ENCODE results near the gene VPS13D. TPM values are rescaled to one million over a fixed set of nuclear protein-coding genes. Genes with fewer than 3 reads are reported as not detected.

Gene VPS13D
- total RNA-seq, 3 donors from 2014 or later: 24.0 to 26.6 (median 26.5) TPM

DNA sequence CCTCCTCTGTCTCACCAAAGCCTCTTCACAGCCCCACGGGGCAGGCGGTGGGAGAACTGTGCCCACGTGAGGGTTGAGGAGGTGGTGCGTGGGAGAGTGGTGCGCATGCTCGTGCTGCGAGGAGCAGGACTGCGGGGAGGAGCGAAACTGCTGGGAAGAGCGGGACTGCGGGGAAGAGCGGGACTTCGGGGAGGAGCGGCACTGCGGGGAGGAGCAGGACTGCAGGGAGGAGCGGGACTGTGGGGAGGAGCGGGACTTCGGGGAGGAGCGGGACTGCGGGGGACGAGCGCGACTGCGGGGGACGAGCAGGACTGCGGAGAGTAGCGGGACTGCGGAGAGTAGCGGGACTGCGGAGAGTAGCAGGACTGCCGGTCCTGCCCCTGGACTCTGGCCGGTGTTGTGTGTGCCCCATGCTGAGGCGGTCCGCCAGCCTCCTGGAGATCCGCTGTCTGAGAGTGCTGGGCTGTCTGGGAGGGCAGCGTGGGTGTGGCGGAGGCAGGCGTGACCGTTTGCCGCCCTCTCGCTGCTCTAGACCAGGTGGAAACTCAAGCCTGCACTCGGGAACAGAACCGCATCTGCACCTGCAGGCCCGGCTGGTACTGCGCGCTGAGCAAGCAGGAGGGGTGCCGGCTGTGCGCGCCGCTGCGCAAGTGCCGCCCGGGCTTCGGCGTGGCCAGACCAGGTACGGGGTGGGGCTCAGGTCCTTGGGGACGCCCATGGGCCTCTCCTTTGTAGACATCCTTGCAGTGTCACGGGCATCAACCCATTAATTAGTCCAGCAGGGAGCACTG is 38.4 kb upstream of the VPS13D start:
- ATAC-seq (peak in 1 of 2 donors; percentile 15), DNase-seq (no peak)
- Mint-ChIP-seq H3K36me3 (ENCODE audit: insufficient read depth) (peaks cover 50% of the 10 kb centered on the region), H3K4me3 (no peak overlapping the region), H3K27me3 (ENCODE audit: low read depth) (no peaks in the 10 kb centered on the region), H3K9me3 (no peaks in the 10 kb centered on the region), H3K4me1 (ENCODE audit: low read depth) (peaks cover 31% of the 10 kb centered on the region)

DNA sequence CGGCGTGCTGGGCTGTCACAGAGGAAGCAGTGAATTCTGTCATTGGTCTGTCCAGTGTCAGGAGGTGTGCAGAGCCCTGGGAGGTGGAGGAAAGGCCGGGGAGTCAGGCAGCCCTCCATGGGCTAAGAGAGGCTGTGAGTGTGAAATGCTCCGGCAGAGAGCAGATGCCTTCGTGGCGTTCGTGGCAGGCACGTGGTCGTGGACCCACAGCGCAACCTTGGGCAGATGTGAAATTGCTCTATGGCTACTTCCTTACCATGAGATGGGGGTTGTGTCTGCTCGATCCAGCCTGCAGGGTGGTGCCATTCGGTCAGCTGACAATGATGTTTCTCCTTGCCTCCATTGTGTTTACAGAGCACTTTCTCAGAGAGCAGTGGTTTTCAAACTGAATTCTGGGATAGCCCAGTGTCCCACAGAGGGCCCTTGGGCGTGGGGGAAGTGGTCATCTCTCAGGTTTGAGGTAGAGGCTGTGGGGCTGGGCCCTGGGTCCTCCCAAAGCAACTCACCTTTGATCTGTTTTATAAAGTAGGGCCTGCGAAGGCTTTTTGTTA is 35.1 kb upstream of the VPS13D start:
- DNase-seq (no peak), ATAC-seq (no peak)
- Mint-ChIP-seq H3K4me1 (ENCODE audit: low read depth) (peaks cover 16% of the 10 kb centered on the region), H3K9me3 (no peaks in the 10 kb centered on the region), H3K36me3 (ENCODE audit: insufficient read depth) (peaks cover 41% of the 10 kb centered on the region), H3K27me3 (ENCODE audit: low read depth) (no peaks in the 10 kb centered on the region), H3K4me3 (no peak overlapping the region)

DNA sequence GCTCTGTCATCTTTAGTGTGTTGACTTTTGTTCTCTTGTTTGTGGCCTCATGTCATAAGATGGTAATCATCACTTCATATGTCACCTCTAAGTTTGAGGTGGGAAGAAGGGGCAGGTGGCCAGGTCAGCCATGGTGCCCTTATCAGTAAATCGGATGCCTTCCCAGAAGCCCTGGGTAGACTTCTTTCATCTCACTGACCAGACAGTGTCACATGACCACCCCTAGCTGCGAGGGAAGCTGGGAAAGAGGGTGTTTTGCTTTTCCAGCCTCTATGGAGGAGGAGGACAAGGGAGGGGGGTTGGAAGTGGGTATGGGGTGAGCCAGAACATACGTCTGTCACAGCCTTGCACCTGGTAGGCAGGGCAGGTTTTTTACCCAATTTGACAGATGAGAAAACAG is 34.4 kb upstream of the VPS13D start:
- peaks cover 41% of the 10 kb centered on the region for H3K36me3 Mint-ChIP-seq (ENCODE audit: insufficient read depth)
- H3K9me3 Mint-ChIP-seq: no peaks in the 10 kb centered on the region

DNA sequence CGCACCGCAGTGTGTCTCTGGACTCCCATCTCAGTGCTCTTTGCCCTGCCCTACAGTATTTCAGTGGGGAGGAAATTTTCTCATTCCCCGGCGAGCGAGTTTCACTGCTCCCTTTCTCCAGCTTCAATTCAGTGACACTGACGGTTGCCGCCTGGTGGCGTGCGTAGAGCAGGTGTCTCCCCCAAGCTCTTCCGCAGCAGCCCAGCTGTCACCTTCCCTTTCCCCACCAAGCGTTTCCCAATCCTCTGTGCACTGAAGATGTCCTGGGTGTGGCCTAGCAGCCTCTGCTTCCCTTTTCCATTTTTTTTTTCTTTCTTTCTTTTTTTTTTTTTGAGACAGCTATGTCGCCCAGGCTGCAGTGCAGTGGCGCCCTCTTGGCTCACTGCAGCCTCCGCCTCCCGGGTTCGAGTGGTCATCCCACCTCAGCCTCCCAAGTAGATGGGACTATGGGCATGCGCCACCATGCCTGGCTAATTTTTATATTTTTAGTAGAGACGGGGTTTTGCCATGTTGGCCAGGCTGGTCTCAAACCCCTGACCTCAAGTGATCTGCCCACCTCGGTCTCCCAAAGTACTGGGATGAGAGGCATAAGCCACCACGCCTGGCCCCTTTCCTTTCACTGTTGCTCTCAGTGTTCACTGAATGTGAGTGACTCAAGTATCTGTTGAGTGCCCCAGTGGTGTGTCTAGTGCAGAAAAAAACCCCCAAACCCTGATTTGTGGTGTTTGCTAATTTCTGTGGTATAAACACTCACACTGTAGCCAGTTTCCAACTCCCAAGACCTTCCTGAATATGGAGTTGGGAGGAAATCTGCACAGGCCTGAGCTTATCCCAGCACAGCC is 33.0 kb upstream of the VPS13D start:
- no peak for DNase-seq
- peaks cover 20% of the 10 kb centered on the region for H3K4me1 Mint-ChIP-seq (ENCODE audit: low read depth)
- peaks cover 40% of the 10 kb centered on the region for H3K36me3 Mint-ChIP-seq (ENCODE audit: insufficient read depth)

More for the DNA sequence above, 34.4 kb upstream of the VPS13D start:
- Mint-ChIP-seq H3K4me3 (no peak overlapping the region), H3K4me1 (ENCODE audit: low read depth) (peaks cover 16% of the 10 kb centered on the region), H3K27me3 (ENCODE audit: low read depth) (no peaks in the 10 kb centered on the region)
- DNase-seq: no peak
- ATAC-seq: no peak

DNA sequence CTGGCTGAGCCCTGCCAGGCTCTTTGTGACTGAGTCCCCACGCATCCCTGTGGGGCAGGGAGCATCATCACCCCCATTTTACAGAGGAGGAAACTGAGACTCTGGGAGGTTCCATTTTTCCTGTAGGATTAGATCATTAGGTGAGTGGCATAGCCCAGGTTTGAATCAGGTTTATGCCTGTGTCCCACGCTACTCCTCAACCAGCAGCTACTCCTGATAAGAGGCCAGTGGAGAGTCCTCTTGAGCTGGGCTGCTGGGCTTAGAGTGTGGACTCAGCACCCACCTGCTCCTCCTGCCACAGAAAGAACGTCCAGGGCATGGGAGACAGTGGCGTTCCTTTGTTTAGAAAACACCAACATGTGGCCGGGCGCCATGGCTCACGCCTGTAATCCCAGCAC is 32.3 kb upstream of the VPS13D start:
- no peaks in the 10 kb centered on the region for H3K9me3 Mint-ChIP-seq
- peaks cover 39% of the 10 kb centered on the region for H3K36me3 Mint-ChIP-seq (ENCODE audit: insufficient read depth)
- no peaks in the 10 kb centered on the region for H3K27me3 Mint-ChIP-seq (ENCODE audit: low read depth)
- DNase-seq (no peak), ATAC-seq (no peak)
- H3K4me3 Mint-ChIP-seq: no peak overlapping the region
- peaks cover 23% of the 10 kb centered on the region for H3K4me1 Mint-ChIP-seq (ENCODE audit: low read depth)

More for the DNA sequence above, 33.0 kb upstream of the VPS13D start:
- peak in 1 of 2 donors; percentile 27 for ATAC-seq
- Mint-ChIP-seq H3K4me3 (no peak overlapping the region), H3K9me3 (no peaks in the 10 kb centered on the region), H3K27me3 (ENCODE audit: low read depth) (no peaks in the 10 kb centered on the region)

DNA sequence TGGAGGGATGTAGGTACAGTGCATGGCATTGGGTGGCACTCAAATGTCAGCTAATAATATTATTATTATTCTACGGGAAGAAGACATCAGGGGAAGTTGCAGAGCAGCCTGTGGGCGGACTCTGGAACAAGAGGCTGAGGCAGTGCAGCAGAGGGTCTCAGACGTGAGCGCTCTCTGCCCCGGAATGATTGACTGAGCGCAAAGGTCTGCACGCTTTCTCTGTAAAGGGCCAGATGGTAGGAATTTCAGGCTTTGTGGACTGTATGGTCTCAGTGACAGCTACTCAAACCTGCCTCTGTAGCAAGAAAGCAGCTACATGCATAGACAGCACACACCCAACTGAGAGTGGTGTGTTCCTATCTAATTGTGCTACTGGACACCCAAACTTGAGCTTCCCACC is 29.6 kb upstream of the VPS13D start:
- peaks cover 24% of the 10 kb centered on the region for H3K36me3 Mint-ChIP-seq (ENCODE audit: insufficient read depth)
- DNase-seq (no peak), ATAC-seq (no peak)
- no peak overlapping the region for H3K4me3 Mint-ChIP-seq
- H3K4me1 Mint-ChIP-seq (ENCODE audit: low read depth): peaks cover 42% of the 10 kb centered on the region
- no peaks in the 10 kb centered on the region for H3K27me3 Mint-ChIP-seq (ENCODE audit: low read depth)
- no peaks in the 10 kb centered on the region for H3K9me3 Mint-ChIP-seq

DNA sequence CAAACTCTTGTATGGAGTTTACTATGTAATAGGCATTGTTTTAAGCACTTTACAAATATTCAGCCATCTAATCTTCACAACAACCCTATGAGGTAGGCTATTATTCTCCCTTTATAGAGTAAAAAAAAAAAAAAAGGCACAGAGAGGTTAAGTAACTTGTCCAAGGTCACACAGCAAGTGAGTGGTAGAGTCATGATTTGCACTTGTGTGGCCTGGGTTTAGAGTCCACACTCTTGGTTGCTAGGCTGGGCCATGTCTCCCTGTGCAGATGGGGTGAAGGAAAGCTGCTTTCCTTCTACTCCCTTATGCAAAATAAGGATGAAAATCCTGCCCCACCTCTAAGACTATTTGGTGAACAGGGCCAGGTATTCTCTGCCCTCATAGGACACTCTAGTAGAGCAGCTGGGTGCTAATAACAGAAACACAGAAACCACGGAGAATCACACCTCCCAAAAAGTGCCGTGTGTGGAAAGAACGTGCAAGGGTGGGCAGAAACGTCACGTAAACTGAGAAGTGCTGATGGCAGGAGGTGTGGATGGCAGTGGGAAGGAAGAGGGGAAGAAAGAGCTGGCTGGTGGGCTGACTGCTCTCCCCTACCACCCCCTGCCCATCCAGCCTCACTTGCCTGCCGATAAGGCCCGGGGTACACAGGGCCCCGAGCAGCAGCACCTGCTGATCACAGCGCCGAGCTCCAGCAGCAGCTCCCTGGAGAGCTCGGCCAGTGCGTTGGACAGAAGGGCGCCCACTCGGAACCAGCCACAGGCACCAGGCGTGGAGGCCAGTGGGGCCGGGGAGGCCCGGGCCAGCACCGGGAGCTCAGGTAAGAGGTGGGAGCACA is 28.3 kb upstream of the VPS13D start:
- peak; percentile 39 to 52 for ATAC-seq
- H3K36me3 Mint-ChIP-seq (ENCODE audit: insufficient read depth): peaks cover 28% of the 10 kb centered on the region
- H3K4me1 Mint-ChIP-seq (ENCODE audit: low read depth): peaks cover 44% of the 10 kb centered on the region

DNA sequence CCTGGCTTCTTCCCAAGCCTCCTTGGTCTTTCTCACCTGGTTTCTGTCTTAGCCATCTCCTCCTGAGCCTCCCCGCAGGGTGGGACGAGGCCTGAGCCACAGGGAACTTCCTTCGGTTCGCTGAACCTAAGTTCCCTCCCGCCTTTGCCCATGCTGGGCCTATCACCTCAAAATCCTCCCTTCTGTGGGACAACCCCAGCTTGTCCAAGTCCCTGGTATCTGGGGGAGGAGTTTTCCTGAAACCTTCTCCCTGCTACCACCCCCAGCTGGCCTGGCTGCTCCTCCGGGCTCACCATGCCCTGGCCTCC is 27.7 kb upstream of the VPS13D start:
- H3K9me3 Mint-ChIP-seq: no peaks in the 10 kb centered on the region
- H3K36me3 Mint-ChIP-seq (ENCODE audit: insufficient read depth): peaks cover 28% of the 10 kb centered on the region
- H3K27me3 Mint-ChIP-seq (ENCODE audit: low read depth): no peaks in the 10 kb centered on the region
- ATAC-seq: no peak
- no peak overlapping the region for H3K4me3 Mint-ChIP-seq
- H3K4me1 Mint-ChIP-seq (ENCODE audit: low read depth): peaks cover 40% of the 10 kb centered on the region
- DNase-seq: no peak

More for the DNA sequence above, 28.3 kb upstream of the VPS13D start:
- no peak for DNase-seq
- no peak overlapping the region for H3K4me3 Mint-ChIP-seq
- no peaks in the 10 kb centered on the region for H3K27me3 Mint-ChIP-seq (ENCODE audit: low read depth)
- H3K9me3 Mint-ChIP-seq: no peaks in the 10 kb centered on the region

DNA sequence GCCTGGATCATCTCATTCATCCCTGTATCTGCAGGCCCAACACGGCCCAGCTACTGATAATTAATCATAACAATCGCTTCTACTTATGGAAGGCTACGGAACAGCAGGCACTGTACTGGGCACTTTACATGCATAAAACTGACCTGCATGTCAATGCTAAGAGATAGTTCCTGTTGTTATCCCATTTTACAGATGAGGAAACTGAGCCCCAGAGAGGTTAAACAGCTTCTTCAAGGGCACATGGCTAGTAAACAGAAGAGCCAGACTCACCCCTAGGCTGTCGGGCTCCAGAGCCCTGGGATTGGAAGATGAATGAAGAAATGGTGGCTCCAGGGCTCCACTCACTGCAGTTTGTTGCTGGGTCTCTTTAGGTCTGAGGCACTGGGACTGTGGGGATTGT is 27.3 kb upstream of the VPS13D start:
- H3K27me3 Mint-ChIP-seq (ENCODE audit: low read depth): no peaks in the 10 kb centered on the region
- no peaks in the 10 kb centered on the region for H3K9me3 Mint-ChIP-seq
- no peak for ATAC-seq
- H3K36me3 Mint-ChIP-seq (ENCODE audit: insufficient read depth): peaks cover 28% of the 10 kb centered on the region
- H3K4me1 Mint-ChIP-seq (ENCODE audit: low read depth): peaks cover 40% of the 10 kb centered on the region
- no peak for DNase-seq
- H3K4me3 Mint-ChIP-seq: peak overlapping the region; percentile 9

DNA sequence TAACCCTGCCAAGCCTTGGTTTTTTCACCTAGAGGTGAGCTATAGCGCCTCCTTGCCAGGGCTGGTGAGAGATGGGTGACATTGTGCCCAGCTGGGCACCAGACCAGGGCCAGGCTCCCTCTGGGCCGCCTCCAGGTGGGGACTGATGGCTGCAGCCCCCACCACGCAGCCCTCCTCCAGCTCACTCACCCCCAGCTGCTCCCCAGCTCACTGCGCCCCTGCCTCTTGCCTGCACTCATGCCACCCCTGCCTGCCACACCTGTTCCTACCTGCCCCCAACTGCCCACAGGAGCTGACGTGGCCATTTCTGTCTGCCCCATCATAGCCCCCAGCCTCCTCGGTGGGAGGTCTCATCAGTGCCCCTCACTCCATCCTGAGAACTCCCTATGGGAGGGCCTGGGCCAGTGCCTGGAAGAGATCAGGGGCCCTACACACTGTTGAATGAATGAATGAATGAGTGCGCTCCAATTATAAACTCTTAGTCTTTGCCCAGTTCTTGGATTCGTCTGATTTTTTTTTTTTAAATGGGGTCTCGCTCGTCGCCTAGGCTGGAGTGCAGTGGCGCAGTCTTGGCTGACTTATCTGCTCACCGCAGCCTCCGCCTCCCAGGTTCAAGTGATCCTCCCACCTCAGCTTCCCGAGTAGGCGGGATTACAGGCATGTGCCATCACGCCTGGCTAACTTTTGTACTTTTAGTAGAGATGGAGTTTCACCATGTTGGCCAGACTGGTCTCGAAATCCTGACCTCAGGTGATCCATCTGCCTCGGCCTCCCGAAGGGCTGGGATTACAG is 26.4 kb upstream of the VPS13D start:
- Mint-ChIP-seq H3K36me3 (ENCODE audit: insufficient read depth) (peaks cover 31% of the 10 kb centered on the region), H3K4me3 (no peak overlapping the region), H3K4me1 (ENCODE audit: low read depth) (peaks cover 47% of the 10 kb centered on the region), H3K27me3 (ENCODE audit: low read depth) (no peaks in the 10 kb centered on the region), H3K9me3 (no peaks in the 10 kb centered on the region)
- ATAC-seq (no peak), DNase-seq (no peak)

DNA sequence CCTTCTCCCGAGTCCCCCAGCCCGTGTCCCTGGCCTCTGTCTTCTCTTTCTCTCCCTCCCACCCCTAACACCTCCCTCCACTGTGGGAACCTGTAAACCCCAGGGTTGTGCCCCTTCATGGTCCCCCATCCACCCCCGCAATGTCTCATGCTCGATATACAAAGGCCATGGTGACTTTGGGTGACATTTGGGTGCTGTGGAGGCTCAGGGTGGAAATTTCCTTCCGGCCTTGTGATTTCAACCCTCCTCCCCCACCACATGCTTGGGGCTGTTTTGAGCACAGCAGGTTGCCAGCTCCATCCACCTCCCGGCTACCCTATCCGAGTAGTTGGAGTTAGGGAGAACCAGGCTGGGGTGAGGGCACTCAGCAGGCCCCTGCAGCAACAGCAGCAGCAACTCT is 25.7 kb upstream of the VPS13D start:
- Mint-ChIP-seq H3K4me1 (ENCODE audit: low read depth) (peaks cover 53% of the 10 kb centered on the region), H3K4me3 (peak overlapping the region; percentile 19)

DNA sequence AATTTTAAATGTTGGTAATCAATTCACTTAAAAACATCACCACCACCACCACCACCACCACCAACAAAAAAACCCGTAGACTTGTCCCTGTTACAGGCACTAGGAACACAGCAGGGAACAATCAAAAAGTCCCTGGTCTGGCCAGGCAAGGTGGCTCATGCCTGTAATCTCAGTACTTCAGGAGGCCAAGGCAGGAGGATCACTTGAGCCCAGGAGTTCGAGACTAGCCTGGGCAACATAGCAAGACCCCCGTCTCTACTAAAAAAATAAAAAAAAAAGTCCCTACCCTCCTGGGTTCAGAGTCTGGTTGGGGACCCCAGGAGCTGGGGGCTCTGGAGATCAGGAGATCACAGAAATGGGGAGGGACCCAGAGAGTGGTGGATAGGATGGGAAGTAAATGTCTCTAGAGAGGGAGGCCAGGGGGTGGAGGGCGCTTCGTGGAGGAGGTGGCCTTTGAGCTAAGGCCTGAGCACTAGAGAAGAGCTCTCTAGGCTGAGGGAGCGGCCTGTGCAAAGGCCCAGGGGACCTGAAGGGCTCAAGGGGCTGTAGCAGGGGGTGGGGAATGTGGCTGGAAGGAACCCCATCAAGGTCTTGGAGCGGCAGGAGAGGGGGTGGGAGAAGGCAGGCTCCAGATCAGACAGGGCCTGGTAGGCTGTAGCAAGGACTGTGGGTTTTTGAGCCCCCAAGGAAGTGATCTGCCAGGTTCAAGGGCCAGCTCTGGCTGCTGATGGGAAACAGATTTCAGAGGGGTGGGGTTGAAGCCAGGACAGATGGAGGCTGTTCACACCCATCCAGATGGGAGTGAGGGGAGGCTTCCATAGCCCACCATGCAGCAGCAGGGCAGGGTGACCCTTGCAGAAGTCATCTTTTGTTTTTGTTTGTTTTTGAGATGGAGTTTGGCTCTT is 24.8 kb upstream of the VPS13D start:
- Mint-ChIP-seq H3K36me3 (ENCODE audit: insufficient read depth) (peaks cover 34% of the 10 kb centered on the region), H3K4me1 (ENCODE audit: low read depth) (peaks cover 60% of the 10 kb centered on the region), H3K27me3 (ENCODE audit: low read depth) (no peaks in the 10 kb centered on the region), H3K4me3 (no peak overlapping the region), H3K9me3 (no peaks in the 10 kb centered on the region)
- DNase-seq (no peak), ATAC-seq (no peak)

More for the DNA sequence above, 25.7 kb upstream of the VPS13D start:
- H3K27me3 Mint-ChIP-seq (ENCODE audit: low read depth): no peaks in the 10 kb centered on the region
- no peaks in the 10 kb centered on the region for H3K9me3 Mint-ChIP-seq
- ATAC-seq: peak; percentile 69 to 70
- H3K36me3 Mint-ChIP-seq (ENCODE audit: insufficient read depth): peaks cover 34% of the 10 kb centered on the region
- DNase-seq: peak; percentile 65

DNA sequence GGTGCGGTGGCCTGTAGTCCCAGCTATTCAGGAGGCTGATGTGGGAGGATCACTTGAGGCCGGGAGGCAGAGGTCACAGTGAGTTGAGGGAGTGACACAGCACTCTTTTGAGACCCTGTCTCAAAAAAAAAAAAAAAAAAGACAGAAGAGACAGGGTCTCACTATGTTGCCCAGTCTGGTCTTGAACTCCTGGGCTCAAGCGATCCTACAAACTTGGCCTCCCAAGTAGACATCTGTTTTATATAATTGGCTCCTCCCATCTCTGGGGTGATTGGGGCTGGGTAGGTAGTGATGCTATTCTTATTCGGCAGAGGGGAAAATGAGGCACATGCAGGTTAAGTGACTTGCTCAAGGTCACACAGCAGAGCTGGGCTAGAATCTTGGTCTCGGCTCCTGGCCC is 23.6 kb upstream of the VPS13D start:
- DNase-seq: no peak
- Mint-ChIP-seq H3K36me3 (ENCODE audit: insufficient read depth) (peaks cover 29% of the 10 kb centered on the region), H3K4me3 (no peak overlapping the region), H3K4me1 (ENCODE audit: low read depth) (peaks cover 69% of the 10 kb centered on the region), H3K9me3 (no peaks in the 10 kb centered on the region), H3K27me3 (ENCODE audit: low read depth) (no peaks in the 10 kb centered on the region)
- ATAC-seq: no peak
